Measurements from ENCODE around the gene ACO2.

DNA sequence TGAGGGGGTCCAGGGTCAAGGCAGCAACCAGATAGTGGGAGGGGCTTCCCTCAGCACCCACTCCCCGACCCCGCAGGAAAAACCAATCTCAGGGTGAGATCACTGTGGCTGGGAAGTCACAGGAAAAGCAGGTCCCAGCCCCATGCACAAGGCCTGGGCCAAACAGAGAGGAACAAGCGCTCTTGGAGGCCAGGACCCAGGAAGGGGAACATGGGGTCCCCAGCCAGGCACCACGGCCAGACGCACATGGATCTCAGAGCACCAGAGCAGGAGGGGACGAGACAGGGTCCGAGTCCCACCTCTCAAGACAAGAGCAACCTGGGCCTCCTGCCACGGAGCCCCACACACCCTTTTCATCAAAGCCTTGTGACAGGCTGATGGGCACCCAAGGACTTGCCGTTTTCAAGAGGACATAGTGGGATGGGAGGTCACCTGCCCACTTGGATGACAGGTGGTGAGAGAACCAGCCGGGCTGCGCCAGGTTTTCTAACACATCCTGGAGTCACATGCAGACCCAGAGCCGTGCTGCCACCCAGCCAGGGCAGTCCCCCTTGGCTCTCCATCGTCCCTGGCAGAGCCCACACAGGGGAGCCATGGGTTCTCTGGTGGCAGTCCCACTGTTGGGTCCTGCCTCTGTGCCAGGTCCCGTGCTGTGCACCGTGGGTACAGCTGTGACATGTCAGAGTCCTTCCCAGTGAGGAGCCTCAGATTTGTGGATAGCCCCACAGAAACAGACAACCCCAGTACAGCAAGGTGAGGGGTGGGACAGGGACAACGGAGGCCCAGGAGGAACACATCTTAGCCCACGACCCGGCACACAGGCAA is 62.2 kb downstream of the ACO2 start:
- TF ChIP-seq ZBTB21 (CRISPR knock-in tag; IDR thresholded peaks at IDR 0.05) (no peak), TSC22D2 (CRISPR knock-in tag; IDR thresholded peaks at IDR 0.05; ENCODE audit: borderline replicate concordance) (no peak)
- TF ChIP-seq, protein P1, sequence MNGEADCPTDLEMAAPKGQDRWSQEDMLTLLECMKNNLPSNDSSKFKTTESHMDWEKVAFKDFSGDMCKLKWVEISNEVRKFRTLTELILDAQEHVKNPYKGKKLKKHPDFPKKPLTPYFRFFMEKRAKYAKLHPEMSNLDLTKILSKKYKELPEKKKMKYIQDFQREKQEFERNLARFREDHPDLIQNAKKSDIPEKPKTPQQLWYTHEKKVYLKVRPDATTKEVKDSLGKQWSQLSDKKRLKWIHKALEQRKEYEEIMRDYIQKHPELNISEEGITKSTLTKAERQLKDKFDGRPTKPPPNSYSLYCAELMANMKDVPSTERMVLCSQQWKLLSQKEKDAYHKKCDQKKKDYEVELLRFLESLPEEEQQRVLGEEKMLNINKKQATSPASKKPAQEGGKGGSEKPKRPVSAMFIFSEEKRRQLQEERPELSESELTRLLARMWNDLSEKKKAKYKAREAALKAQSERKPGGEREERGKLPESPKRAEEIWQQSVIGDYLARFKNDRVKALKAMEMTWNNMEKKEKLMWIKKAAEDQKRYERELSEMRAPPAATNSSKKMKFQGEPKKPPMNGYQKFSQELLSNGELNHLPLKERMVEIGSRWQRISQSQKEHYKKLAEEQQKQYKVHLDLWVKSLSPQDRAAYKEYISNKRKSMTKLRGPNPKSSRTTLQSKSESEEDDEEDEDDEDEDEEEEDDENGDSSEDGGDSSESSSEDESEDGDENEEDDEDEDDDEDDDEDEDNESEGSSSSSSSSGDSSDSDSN (CRISPR knock-in tag; IDR thresholded peaks at IDR 0.05): no peak

All from HepG2 (cell line).